Common myeloid progenitor, CD34-positive (primary cell): ENCODE results near the gene GNAS-AS1.

Experiments used
- CTCF ChIA-PET: fragments of 350-600 bp; sonication (Branson Sonifier 250); formaldehyde crosslinking; loops from one replicate; lab custom pipeline; 2021; ENCODE audit warnings: antibody characterized with exemption; lab: Charles Lee
- POLR2A ChIA-PET: fragments of 350-600 bp; sonication (Branson Sonifier 250); formaldehyde crosslinking; loops from one replicate; lab custom pipeline; 2021; ENCODE audit warnings: antibody characterized with exemption; lab: Charles Lee
- DNase-seq, 3 donors: peaks; one replicate each; pipeline versions ENCODE4 v3.0.0 to v3.0.0-alpha.2; 2013
- H3K27ac ChIP-seq, 2 experiments: 1 replicate in 1 of 2; 2 replicates in 1 of 2; pipeline ENCODE4 v1.7.0; 2013; ENCODE audit warnings: inconsistent platforms in 2 of 2, low read length in 2 of 2, mild to moderate bottlenecking in 2 of 2, low read depth in 1 of 2, moderate library complexity in 1 of 2; ENCODE audit not compliant: severe bottlenecking in 2 of 2, insufficient read depth in 1 of 2, poor library complexity in 1 of 2
- H3K27me3 ChIP-seq, 5 experiments: replicated peaks in 2 of 5; 1 replicate in 3 of 5; 2 replicates in 2 of 5; pipeline versions ENCODE4 v1.6.1 to v1.7.0; 2013; ENCODE audit warnings: low read length in 4 of 5, mild to moderate bottlenecking in 2 of 5, moderate library complexity in 2 of 5, inconsistent platforms in 1 of 5; ENCODE audit not compliant: insufficient read depth in 5 of 5, control insufficient read depth in 4 of 5
- H3K36me3 ChIP-seq, 4 experiments: 1 replicate in 2 of 4; 2 replicates in 2 of 4; pipeline versions ENCODE4 v1.6.1 to v1.7.0; 2013; ENCODE audit warnings: low read length in 3 of 4, control low read depth in 1 of 4, mild to moderate bottlenecking in 1 of 4; ENCODE audit not compliant: control insufficient read depth in 4 of 4, insufficient read depth in 4 of 4
- H3K4me1 ChIP-seq, 4 experiments: 1 replicate in 3 of 4; 2 replicates in 1 of 4; pipeline versions ENCODE4 v1.6.1 to v1.7.1; 2013; ENCODE audit warnings: low read length in 3 of 4, mild to moderate bottlenecking in 3 of 4, control low read depth in 1 of 4, inconsistent platforms in 1 of 4, moderate library complexity in 1 of 4; ENCODE audit not compliant: control insufficient read depth in 4 of 4, insufficient read depth in 4 of 4; ENCODE audit errors: control extremely low read depth in 1 of 4
- H3K4me3 ChIP-seq, 7 experiments: 1 replicate in 4 of 7; 2 replicates in 3 of 7; pipeline versions ENCODE4 v1.5.1 to v1.7.0; 2013; ENCODE audit warnings: mild to moderate bottlenecking in 7 of 7, low read length in 6 of 7, moderate library complexity in 6 of 7, inconsistent platforms in 2 of 7, low read depth in 2 of 7, control low read depth in 1 of 7; ENCODE audit not compliant: insufficient read depth in 4 of 7, control insufficient read depth in 1 of 7; ENCODE audit errors: extremely low read depth in 1 of 7
- H3K9me3 ChIP-seq, 5 experiments: 1 replicate in 4 of 5; 2 replicates in 1 of 5; pipeline versions ENCODE4 v1.6.1 to v1.7.1; 2013; ENCODE audit warnings: low read length in 4 of 5, mild to moderate bottlenecking in 2 of 5, inconsistent platforms in 1 of 5, low read depth in 1 of 5, moderate library complexity in 1 of 5; ENCODE audit not compliant: control insufficient read depth in 4 of 5, insufficient read depth in 2 of 5; ENCODE audit errors: control extremely low read depth in 1 of 5
- WGBS: methylation state at CpG from one replicate; pipeline ENCODE4 v1.1.5; 2013; ENCODE audit not compliant: insufficient coverage; 5-methylcytosine and 5-hydroxymethylcytosine counted together

GNAS-AS1 gene

DNA sequence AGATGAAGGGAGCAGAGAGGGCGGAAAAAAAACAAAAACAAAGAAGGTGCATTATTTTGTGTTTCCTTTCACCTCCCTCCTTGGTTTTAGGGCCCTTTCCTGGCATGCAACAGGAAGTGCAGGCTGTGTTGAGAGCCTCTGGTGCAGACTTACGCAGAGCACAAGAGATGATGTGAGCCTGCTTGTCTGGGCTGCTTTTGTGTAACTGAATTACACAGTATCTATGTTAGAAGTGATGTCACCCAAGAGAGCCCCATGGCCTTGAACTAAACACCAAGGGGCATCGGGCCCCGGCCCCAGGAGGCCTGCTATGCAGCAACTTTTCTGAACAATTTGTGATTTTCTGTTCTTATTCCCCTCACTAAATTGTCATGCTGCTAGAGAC, 27.3 kb upstream of the GNAS-AS1 start:
- H3K4me3 ChIP-seq = no peak overlapping the region
- 92% methylated on average over 1 of the region's 4 CpGs for WGBS
- H3K4me1 ChIP-seq = peaks cover 0 to 7% (median 0%) of the 10 kb centered on the region in 4 experiments
- DNase-seq = no peak
- H3K27ac ChIP-seq = no peak overlapping the region
- CTCF ChIA-PET = no interaction called here
- POLR2A ChIA-PET = no interaction called here
- no peaks in the 10 kb centered on the region for H3K36me3 ChIP-seq
- H3K9me3 ChIP-seq = no peaks in the 10 kb centered on the region
- no peaks in the 10 kb centered on the region for H3K27me3 ChIP-seq

DNA sequence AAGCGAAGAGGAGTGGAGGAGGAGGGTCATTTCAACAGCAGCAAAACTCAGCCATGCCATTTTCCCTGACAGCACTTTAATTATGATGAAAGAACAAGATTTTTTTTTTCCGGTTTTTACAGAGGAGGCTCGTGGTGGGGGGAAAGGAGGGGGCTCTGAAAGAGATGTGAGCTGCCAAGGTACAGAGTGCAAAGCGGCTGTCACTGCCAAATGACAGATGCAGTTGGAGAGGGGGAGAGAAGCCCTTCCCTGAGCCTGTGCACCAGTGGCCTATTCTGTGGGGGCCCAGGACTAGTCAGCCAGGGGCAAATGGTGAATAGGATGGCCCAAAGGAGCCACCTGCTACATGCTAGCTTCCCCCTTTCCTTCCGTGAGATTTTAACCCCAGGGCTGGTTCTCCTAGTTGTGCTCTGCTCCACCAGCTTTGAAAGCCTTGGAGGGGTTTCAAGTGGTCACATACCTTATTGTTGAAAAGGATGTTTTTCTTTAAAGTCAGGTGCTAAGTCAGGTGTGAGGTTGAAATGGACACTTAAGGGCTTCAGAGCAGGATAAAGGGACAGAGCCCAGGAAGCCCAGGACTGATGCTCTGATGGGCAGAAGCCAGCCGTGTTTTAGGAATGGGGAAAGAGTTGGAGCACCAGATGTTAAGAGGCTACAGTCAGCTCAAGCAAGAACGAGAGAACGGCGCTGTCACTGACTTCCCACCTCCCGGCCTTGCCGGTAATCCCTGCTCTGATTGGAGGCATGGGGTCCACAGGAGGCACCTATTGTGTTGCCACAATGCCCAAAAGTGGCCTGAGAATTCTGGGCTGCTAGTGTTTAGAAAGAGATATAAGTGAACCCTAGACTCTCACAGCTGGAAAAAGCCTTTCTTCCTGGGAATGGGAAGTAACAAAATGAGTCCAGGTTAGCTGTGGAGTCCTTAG, 26.6 kb upstream of the GNAS-AS1 start:
- ChIA-PET CTCF (interaction anchor here (0.7 to 1.0 kb wide), 2 partner anchors 13 to 205 kb away, joined by 3 to 4 read pairs; no protein-coding TSS in a partner anchor), POLR2A (no interaction called here)
- H3K9me3 ChIP-seq = no peaks in the 10 kb centered on the region
- H3K4me3 ChIP-seq = no peak overlapping the region
- H3K27ac ChIP-seq = no peak overlapping the region
- H3K4me1 ChIP-seq = peaks cover 0 to 14% (median 0%) of the 10 kb centered on the region in 4 experiments
- H3K27me3 ChIP-seq = no peaks in the 10 kb centered on the region
- WGBS = 90% methylated on average over 8 of the region's 11 CpGs
- H3K36me3 ChIP-seq = no peaks in the 10 kb centered on the region
- no peak for DNase-seq

DNA sequence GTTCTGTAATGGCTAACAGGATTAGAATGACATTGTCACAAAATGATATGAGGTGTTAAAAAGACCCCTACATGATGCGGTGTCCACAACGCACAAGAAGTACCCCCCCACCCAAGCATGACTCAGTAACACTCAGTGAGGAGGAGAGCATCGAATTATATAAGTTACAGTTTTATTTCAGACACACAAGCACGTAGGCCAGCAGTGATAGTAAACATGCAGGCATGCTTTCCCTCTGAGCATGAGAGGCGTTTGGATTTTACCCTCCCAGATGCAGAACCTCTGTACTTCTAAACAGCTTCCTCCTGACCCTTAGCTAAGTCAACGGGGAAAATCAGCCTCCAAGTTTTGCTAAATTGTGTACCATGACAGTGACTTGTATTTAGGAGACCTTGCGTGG, 25.7 kb upstream of the GNAS-AS1 start:
- POLR2A ChIA-PET = no interaction called here

DNA sequence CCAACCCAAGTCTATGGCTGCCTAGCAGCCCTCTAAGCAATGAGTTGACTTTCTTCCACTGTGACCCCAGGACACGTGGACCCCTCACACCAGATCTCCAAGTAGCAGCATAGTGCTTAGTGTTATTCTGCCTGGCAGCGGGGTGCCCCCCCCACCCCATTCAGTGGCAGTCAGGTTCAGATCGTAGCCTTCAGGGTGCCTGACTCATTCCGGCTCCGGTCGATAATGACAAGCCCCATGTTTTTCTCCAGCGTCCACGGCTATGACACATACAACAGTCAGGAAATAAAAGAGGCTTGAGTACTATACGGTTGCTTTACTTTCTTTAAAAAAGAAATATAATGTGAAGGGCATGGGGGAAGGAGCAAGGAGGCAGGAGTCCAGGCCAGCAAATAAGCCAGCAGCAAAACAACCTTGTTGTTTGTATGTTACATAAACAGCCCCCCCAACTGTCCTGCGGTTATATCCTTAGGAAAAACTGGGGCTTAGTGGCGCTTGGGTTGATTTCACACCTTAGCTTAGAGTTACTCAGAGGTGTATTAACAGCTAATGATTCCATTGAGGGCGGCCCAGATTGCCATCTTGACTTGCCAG, 24.9 kb upstream of the GNAS-AS1 start:
- H3K27me3 ChIP-seq = no peaks in the 10 kb centered on the region
- no peaks in the 10 kb centered on the region for H3K36me3 ChIP-seq
- 99% methylated on average over 9 of the region's 12 CpGs for WGBS
- H3K4me3 ChIP-seq = no peak overlapping the region
- H3K4me1 ChIP-seq = peaks cover 0 to 14% (median 0%) of the 10 kb centered on the region in 4 experiments
- ChIA-PET CTCF (interaction anchor here (0.8 to 2.5 kb wide), 3 partner anchors 8 to 13 kb away, joined by 3 to 8 read pairs (median 4); no protein-coding TSS in a partner anchor), POLR2A (no interaction called here)
- H3K27ac ChIP-seq = no peak overlapping the region
- no peaks in the 10 kb centered on the region for H3K9me3 ChIP-seq
- no peak for DNase-seq

More for the DNA sequence above, 25.7 kb upstream of the GNAS-AS1 start:
- CTCF ChIA-PET = interaction anchor here (0.7 to 2.5 kb wide), 4 partner anchors 10 to 206 kb away, joined by 3 to 8 read pairs (median 4); no protein-coding TSS in a partner anchor
- no peaks in the 10 kb centered on the region for H3K36me3 ChIP-seq
- 100% methylated on average over 3 of the region's 7 CpGs for WGBS
- H3K9me3 ChIP-seq = no peaks in the 10 kb centered on the region
- no peak for DNase-seq
- peaks cover 0 to 14% (median 0%) of the 10 kb centered on the region in 4 experiments for H3K4me1 ChIP-seq
- no peak overlapping the region for H3K27ac ChIP-seq
- H3K27me3 ChIP-seq = no peaks in the 10 kb centered on the region
- H3K4me3 ChIP-seq = no peak overlapping the region

DNA sequence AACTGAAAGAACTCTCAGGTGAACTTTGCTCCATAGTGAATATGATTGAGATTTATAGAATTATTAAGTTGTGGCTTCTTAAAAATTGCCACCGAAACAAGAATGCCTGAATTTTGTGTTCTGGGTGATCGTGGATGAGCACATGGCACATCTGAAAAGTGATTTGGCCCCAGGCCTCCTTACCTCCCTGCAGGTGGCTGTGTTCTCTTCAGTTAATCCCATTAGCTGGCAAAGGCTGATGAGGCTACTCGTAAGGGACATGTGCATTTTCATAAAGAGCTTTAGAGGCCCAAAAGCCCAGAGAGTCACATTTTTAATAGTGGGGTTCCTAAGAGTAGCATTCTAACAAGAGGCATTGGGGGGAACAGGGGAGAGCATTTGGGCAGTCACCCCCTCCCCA, 24.4 kb upstream of the GNAS-AS1 start:
- Histone ChIP-seq H3K36me3 (no peaks in the 10 kb centered on the region), H3K4me1 (peaks cover 0 to 14% (median 0%) of the 10 kb centered on the region in 4 experiments), H3K27me3 (no peaks in the 10 kb centered on the region), H3K9me3 (no peaks in the 10 kb centered on the region), H3K4me3 (no peak overlapping the region), H3K27ac (no peak overlapping the region)
- WGBS = 100% methylated on average over 3 of the region's 3 CpGs
- DNase-seq = no peak
- CTCF ChIA-PET = interaction anchor here (1.8 to 2.5 kb wide), 2 partner anchors 8 to 12 kb away, joined by 4 to 8 read pairs; no protein-coding TSS in a partner anchor
- POLR2A ChIA-PET = no interaction called here

DNA sequence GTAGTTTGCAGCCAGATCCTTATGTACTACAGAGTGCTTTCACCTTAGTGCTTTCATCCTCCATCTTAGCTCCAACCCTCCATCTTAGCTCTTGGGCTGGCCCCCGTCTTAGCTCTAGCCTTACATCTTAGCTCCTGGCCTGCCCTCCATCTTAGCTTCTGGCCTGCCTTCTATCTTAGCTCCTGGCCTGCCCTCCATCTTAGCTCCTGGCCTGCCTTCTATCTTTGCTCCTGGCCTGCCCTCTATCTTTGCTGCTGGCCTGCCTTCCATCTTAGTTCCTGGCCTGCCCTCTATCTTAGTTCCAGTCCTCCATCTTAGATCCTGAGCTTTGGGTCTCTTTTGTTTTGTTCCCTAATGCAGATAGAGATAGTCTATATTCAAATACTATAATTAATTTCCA, 23.8 kb upstream of the GNAS-AS1 start:
- Histone ChIP-seq H3K27ac (no peak overlapping the region), H3K27me3 (no peaks in the 10 kb centered on the region), H3K9me3 (no peaks in the 10 kb centered on the region), H3K4me3 (no peak overlapping the region), H3K4me1 (peaks cover 0 to 14% (median 0%) of the 10 kb centered on the region in 4 experiments), H3K36me3 (no peaks in the 10 kb centered on the region)
- ChIA-PET CTCF (interaction anchor here (1.8 to 2.5 kb wide), 2 partner anchors 9 to 12 kb away, joined by 4 to 8 read pairs; no protein-coding TSS in a partner anchor), POLR2A (no interaction called here)
- no peak for DNase-seq
- WGBS = 88% methylated on average over 1 of the region's 1 CpG
